Measurements from ENCODE around the gene GRIK5.
A peak's percentile ranks its signal among the peaks of the same experiment; 100 is the strongest.

Gene GRIK5

DNA sequence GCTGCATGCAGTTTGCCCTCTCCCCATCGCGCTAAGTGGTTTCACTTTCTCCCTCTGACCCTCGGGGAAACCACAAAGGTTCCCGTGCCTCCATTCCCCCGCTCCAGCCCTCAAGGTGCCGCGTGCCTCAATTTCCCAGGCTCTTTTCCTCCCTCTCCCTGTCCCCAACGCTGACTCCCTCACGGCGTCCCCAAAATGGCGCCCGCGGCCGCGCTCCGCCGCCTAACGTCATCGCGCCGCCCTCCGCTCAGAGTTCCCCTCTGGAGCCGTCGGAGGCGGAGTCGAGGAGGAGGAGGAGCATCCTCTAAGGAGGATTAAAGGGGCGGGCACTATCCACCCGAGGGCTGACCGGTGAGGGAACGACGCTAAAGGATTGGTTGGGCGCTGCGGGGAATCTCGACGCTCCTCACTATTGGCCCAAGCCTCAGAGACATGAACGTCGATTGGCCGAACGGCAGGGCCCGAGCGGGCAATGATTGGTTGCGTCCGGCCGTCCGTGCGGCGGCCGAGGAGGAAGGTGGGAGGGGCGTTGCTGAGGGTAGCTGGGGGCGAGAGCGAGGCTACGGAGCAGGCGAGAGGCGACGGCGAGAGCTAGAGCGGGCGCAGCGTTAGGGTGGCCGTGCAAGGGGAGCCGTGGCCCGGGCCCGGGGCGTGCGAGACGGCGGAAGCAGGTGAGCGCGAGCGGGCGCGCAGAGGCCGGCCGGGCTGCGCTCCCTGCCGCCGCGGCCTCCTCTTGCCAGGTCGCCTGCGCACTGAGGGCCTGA lies 5.8 kb upstream of the GRIK5 start, which contains the start of gene ZNF574:
Gene ZNF574, plus strand, starts transcription at position 551 of the 764 bp plus-strand sequence. CDS start 2,441 bp downstream, outside the sequence.
- peak; percentile 99 for DNase-seq

DNA sequence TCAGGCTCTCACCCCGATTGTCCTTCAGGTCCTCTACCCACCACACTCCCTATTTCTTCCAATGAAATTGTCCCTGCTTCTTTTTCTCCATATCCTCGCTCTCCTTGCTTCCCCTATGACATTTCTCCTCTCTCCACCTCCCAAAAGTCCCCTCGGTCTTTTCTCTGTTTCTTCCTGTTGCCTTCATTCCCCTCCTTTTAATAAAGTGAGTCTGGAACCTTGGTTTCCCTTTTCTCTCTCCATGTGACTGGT lies 5.3 kb upstream of the GRIK5 start:
- DNase-seq: no peak

DNA sequence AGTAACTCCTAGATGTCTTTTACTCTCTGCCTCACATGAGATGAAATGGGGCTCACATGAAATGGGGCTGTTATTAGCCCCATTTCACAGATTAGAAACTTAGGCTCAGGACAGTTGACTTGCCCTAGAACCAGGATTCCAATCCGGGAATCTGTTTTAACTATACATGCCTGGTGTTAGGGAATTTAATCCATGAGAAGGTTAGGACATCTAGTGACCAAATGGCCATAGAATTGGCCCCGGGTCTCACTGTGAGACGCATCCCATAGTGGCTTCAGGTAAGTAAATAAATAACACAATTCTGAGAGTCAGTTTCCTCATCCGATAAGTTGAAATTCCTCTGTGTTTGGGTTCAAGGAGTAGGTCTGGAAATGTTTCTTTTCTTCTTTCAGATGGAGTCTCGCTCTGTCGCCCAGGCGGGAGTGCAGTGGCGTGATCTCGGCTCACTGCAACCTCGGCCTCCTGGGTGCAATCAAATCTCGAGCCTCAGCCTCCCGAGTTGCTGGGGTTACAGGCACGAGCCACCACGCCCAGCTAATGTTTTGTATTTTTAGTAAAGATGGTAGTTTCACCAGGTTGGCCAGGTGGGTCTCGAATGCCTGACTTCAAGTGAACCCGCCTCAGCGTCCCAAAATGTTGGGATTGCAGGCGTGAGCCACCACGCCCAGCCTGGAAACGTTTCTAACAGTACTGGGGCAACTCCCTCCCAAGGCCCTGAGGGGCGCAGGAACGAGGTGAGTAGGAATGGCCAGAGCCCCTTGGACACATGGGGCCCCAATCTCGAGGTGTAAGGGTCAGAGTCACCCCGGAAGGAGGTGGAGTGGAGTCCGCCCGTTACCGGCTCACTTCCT lies 4.7 kb upstream of the GRIK5 start:
- no peak for DNase-seq

DNA sequence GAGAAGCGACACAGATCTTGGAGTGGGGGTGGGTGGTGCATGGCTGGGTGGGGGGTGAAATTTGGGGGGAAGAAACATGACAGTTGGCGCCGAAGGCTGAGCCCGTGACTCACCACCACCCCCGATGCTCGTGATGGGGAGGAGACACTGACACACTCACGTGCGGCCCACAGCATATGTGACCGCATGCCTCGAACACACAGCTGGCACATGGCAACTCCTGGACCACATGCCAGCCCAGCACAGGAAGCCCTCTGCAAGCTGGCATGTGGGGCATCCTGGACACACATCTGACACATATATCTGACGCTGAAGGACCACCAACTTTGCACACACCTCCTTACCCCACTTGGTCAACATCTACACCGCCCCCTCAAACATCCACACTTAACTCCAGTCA lies 1.2 kb upstream of the GRIK5 start:
- no peak for DNase-seq

DNA sequence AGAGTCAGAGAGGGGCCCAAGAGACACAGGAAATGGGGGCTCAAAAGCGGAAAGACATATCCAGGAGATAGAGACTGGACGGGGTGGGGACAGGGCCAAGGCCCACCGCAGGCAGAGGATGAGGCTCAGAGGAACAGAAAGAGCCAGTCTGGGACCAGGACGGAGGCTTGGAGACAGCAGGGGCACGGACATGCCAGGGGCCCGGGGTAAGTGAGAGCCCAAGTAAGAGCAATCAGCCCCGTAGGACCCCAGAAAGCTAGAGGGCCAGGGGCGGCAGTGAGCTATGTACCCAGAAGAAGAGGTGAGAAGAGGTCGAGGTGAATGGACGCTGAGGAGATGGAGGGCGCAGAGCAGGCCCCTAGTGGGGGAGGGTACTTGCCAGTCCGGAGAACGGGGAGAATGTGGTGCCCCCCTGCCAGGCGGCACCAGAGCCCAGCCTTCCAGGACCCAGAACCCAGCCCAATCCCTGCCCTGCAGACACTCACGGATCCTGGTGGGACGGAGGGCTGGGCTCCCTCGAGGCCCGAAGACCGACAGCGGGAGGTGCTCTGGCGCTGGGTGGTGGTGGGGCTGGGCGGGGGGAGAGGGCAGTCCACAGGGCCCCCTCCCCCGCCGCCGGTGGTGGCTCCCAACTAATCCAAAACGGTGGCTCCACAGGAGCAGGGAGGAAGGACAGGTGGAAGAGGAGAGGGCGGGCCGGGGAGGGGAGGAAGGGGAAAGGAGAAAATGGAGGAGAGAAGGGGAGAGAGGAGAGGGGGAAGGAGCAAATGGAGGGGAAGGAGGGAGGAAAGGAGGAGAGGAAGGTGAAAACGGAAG lies 1.0 kb downstream of the GRIK5 start:
- no peak for DNase-seq

DNA sequence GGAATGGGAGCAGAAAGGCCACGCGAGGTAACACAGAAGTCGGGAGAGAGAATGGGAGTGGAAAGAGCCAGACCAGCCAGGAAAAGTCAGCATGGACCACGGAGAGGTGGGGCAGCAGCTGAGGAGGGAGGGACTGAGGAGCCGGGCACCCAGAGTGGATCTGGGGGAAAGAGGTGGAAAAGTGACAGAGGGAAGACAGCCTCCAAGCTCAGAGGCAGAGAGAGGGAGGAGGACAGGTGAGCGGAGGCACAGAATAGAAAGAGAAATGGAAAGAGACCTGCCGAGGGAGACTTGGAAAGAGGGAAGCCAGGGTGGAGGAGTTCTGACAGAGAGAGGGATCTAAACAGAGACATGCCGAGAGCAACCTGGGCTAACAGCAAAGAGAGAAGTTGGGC lies 1.6 kb downstream of the GRIK5 start:
- no peak for DNase-seq

DNA sequence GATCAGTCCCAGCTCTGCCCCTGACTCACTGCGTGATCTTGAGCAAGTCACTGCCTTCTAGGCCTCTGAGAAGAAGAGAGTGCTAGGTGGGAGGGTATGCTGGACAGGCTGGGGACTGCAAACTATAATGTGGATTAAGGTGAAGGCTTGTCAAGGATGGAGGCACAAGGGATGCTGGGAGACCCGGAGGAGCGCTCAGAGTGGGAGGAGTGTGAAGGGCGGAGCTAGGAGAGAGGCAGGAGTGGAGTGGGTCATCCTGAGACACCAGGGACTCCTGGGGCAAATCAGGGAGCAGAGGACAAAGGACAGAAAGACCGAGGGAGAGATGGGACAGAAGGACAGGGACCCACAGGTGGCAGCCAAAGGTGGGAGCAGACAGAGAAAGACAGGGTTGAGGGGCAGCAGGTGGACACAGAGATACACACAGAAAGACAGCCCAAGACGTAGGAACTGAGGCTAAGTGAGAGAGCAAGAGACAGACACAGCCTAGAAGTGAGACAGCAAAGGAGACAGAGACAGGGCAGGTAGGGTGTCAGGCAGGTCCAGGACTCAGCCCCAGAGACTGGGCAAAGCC lies 2.6 kb downstream of the GRIK5 start:
- no peak for DNase-seq

DNA sequence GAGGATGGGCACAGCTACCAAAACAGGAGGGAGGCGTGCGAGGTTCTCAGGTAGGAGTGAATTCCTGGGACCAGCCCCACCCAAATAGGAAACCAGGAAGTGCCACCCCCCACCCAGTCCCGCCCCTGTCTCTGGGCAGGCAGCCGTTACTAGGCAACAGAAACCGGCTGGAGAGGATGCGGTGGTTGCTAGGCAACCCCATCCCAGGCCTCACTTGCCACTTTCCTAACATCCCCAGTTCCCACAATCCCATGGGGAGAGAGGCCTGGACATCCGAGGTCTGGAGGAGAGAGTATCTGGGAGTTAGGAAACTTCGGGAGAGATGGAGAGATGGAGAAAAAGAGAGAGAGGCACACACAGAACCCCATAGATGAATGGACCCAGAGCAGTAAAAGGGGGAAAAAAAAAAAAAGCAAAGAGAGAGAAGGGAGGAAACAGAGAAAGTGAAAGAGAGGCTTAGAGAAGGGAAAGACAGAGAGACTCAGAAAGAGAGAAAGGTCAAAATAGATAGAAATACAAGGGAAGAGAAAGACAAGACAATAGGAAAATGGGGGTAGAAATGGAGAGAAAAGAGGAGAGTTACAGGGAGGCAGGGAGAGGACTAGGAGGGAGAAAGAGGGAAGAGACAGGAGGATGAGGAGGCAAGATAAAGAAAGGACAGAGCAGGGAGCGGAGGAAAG lies 3.8 kb downstream of the GRIK5 start:
- DNase-seq: no peak

DNA sequence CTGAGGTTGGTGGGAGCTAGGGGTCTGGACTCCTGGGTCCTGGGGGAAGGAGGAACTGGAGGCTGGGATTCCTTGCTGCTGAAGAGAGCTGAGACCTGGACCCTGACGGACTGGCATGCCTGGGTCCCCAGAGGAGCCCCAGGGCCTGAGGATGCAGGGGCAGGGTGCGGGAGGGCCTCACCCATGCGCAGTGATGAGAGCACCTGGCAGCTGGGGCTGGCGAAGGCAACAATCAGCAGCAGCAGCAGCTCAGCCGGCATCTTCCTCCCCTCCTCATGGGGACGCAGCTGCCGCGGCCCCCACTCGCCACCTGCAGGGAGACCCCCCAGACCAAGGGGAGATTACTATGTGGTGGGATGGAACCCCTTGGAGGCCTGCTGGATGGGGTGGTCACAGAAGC lies 4.5 kb downstream of the GRIK5 start:
- no peak for DNase-seq

DNA sequence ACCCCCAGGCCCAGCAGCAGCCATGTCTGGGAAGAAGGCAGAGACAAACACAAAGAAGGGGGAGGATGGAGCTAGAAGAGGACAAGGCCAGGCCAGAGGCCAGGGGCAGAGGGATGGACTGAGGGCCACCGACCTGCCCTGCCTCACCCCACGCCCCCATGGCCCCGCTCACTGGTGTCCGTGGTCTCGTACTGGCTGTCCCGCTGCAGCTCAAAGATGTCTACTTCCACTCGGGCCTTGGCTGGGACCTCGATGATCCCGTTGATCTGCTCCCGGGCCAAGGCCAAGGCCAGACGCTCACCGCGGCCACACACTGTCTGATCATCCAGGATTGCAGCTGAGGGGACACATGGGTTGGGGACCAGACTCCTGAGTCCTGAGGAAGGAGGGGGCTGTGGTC lies 5.0 kb downstream of the GRIK5 start:
- DNase-seq: no peak

DNA sequence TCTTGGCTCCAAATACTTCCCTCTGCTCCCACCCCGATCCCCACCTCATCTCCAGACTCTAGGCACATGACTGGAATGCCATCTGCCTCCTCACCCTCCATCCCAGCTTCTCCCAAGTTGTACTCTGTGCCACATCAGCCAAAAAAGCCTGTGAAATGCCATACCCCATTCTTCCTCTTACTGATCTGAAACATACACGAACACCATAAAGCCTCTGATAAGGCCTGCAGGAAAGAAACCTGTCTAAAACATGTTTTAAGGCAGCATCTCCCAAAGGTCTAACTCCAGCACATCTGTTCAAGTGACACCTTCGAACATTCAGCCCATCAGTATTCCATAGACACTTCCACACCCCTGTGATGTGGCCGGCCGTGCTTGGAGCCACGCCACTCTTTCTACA lies 5.6 kb downstream of the GRIK5 start:
- no peak for DNase-seq

DNA sequence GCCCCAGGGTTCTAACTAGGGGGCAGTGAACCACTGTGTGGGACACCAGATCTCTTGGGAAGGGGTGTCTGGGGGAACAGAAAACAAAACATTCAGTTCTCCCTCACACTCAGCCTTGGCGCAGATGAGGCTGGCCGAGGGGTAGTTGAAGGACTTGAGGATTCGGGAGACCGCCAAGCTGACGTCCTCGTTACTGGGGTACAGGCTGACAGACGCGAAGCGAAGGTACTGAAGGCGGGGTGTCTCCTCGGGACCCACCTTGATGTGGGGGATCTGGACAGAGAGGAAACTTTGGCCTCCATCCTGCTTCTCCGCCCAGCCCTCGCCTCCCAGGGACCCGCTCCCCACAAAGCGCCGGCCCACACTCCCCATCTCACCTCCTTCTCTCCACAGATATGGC lies 7.6 kb downstream of the GRIK5 start:
- DNase-seq: no peak

DNA sequence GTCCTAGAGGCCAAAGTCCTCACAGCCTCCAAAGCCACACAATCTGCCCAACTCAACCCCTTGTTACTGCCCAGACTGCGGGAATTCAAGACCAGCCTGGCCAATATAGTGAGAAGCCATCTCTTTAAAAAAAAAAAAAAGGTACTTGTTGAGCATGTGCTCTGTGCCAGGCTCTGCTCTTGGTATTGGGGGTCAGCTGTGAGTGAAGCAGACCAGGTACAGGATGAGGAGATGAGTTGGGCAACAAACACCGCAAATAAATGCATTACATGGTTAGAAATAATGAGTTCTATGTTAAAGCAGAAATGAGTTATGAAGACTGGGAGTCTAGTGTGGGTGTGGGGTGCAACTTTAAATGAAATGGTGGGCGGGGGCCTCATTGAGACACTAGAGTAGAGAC lies 9.9 kb downstream of the GRIK5 start:
- no peak for DNase-seq

DNA sequence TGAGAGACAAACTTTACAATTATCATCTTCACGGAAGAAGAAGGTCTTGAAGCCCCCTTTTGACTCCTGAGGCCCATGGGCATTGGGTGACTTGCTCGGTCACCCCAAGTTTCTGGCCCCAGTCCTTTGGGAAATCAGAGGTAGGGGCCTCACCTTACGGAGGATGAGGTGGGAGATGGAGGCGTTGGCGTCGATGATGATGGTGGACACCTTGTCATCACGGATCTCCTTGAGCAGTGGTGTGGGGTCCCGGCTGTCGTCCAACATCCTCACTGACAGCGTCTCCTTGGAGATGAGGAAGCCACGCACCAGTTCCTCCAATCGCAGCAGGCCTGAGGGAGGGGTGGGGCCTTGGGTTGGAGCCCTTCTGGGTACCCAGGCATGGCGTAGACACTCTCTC lies 10.8 kb downstream of the GRIK5 start:
- no peak for DNase-seq

DNA sequence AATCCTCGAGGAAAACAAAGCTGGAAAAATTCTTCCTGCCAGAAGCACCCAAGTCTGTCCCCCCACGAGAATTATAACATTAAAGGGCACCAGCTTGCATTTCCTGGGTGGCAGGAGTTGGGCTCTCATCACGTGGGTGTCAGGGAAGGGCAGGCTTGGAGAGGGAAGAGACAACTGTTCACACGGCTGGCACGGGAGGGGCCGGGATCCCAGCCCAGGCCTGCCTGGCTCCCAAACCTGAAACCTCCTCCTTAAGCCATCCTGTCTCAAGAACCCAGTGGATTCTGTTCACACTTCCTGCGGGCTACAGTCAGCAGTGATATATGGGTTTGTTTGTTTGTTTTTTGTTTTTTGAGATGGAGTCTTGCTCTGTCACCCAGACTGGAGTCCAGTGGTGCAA lies 12.2 kb downstream of the GRIK5 start:
- DNase-seq: no peak

DNA sequence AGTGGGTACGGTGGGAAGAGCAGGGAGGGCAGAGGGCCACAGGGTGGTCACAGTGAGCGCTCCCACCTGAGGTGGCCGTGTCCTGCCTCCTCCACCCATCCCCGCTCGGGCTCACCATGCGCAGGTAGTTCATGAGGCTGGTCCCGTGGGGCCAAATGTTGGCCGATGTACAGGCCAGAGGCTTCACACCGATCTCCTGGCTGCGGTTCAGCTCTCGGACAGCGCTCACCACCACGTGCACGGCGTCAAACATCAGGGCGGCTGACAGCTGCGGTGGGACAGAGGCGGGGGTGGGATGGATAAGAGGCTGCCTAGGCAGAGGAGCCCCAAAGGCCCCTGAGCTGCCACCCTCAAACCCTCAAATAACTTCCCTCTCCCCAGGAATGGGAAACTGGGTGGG lies 15.8 kb downstream of the GRIK5 start:
- no peak for DNase-seq

DNA sequence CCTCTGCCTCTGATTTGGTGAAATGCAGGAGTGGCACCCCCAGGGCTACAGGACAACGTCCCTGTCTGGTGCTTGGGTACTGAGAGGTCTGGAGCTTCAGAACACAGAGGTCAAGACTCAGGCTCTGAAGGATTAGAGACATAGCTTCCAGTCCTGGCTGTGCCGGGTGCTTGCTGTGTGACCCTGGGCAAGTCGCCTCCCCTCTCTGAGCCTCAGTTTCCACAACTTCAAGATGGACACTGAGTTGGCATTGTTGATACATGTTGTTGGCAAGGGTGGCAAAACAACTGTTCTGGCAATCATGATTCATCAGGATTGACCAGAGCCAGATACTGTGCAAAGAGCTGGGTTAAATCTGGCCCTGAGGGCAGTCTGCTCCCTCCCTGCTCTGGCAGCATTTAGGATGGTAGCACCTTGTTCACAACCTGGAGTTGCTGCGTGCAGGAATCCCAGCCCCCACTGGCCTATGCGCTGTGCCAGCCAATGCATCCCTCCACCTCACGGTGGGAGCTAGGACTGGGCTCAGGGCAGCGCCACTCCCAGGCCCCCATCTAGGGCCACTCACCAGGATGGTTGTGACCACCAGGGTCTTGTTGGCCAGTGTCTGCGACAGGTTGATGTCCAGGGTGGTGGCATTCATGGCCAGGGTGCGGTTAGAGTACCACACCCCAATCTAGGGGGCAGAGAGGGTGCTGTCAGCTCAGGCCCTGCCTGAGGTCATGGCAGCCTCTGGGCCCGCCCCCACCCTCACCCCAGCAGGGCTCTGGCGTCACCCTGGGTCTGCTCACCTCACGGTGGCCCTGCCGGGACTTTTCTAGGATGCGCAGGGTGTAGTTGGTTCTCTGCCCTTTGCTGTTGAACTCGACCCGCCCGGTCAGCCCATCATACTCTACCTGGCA lies 16.7 kb downstream of the GRIK5 start:
- DNase-seq: no peak

DNA sequence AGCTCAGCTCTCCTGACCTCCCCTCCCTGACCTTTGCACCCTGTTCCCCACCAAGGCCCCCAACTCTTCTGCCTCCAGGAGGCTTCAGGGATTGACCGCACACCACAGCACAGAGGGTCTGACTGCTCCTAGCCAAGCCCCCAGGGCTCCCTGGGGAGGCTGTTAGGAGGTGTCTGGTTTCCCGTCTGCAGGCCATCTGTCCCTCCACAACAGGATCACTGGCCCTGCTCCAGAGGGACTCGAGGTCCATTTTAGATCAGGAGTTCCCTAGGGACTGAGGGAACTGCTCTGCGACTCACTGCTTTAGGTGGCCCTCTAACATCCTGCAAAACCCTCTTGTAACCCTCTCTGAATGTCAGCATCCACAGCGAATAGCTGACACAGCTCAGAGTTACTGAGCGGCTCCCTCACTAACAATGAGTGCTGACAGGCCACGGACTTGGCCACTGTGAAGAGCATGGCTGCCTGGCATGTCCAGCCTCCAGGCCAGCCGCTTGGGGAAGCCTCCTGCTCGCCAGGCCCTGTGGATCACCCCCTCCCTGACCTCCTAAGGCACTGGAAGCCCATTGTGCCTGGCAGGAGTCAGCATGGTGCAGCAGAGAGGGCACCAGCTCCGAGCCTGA lies 17.7 kb downstream of the GRIK5 start:
- DNase-seq: no peak

DNA sequence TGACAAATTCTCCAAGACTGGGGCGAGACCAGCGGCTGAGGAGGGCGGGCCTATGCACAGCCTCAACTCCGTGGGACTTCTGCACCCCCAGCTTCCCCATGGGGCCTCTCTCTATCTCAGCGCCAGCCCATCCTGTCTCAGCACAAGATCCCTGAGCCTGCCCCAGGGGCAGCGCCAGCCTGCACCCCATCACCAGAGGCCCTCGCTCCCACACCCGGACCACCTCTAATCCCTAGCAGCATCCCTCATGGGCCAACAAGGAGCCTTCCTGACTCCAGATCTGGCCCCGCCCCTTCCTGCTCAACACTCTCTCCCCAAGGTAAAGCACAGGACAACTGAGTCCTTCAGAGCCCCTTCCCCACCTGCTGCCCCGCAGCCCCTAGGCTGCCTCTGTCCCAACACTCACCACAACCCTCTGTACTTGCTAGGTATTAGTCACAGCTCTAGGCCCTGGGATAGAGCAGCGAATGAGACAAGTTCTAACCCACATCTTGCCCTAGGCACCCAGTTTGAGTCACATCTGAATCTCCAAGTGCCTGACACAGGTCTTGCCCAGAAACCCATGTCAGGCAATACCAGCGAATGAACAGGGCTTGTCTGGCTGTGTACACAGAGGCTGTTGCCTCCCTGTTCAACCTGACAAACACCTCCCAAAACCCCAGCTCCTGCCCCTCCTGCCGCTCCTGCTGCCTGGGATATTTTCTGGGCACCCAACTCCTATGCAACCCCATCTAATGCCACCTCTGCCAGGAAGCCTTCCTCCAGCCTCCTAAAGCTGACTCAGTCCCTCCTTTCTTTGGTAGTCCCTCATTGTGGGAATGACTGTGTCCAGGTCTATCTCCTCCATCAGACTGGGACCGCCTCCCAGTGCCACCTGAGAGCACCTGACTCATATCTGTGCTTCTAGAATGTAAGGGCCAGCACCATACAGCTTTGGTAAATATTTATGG lies 18.6 kb downstream of the GRIK5 start:
- DNase-seq: peak; percentile 24

DNA sequence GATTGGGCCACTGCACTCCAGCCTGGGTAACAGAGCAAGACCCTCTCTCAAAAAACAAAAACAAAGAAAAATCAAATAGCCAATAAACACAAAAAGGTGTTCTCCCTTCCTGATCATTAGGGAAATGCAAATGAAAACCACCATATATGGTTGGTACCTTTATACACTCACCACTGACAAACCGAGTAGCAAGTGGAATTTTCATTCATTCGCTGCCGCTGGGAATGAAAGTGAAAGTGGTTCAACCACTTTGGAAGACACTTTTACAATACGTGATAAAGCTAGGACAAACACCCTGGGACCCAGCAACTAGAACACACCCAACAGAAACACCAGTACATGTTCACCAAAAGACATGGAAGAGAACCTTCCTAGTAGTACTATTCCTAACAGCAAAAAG lies 21.0 kb downstream of the GRIK5 start:
- DNase-seq: no peak

All from stimulated activated CD4-positive, alpha-beta T cell treated with anti-CD3 and anti-CD28 coated beads, Interleukin-4, amount 100 ng/mL, for 24 hours (primary cell).